ENCODE results near the gene BMP6. TPM values are rescaled to one million over a fixed set of nuclear protein-coding genes. Genes with fewer than 3 reads are reported as not detected.

BMP6 gene
- total RNA-seq, 4 donors from 2014 or later, result 1.8 to 7.4 (median 3.8) TPM

GRCh38 chr6:7761051-7761450 lies 35.2 kb downstream of the BMP6 start:
- Histone ChIP-seq H3K4me1 (peaks cover 3% of the 10 kb centered on the region), H3K36me3 (no peaks in the 10 kb centered on the region), H3K27me3 (peaks cover 28% of the 10 kb centered on the region), H3K9me3 (no peaks in the 10 kb centered on the region), H3K4me3 (no peak overlapping the region), H3K27ac (no peak overlapping the region)
- DNase-seq (ENCODE audit: low spot score in 2 of 2), result no peak
- 70% methylated on average over 3 of the region's 3 CpGs for WGBS
- TF ChIP-seq POLR2A (IDR thresholded peaks at IDR 0.05), result no peak
- TF ChIP-seq EP300 (IDR thresholded peaks at IDR 0.05), result no peak
- TF ChIP-seq POLR2AphosphoS5 (IDR thresholded peaks at IDR 0.05), result no peak
- TF ChIP-seq CTCF (IDR thresholded peaks at IDR 0.05), result no peak

GRCh38 chr6:7762760-7763159 lies 36.9 kb downstream of the BMP6 start:
- WGBS, result 86% methylated on average over 12 of the region's 12 CpGs

GRCh38 chr6:7763881-7764280 lies 38.0 kb downstream of the BMP6 start:
- Histone ChIP-seq H3K4me3 (no peak overlapping the region), H3K9me3 (no peaks in the 10 kb centered on the region), H3K27me3 (peaks cover 20% of the 10 kb centered on the region), H3K4me1 (no peaks in the 10 kb centered on the region), H3K27ac (no peak overlapping the region), H3K36me3 (no peaks in the 10 kb centered on the region)
- 67% methylated on average over 9 of the region's 9 CpGs for WGBS
- TF ChIP-seq EP300 (IDR thresholded peaks at IDR 0.05) (no peak), POLR2A (IDR thresholded peaks at IDR 0.05) (no peak), CTCF (IDR thresholded peaks at IDR 0.05) (no peak), POLR2AphosphoS5 (IDR thresholded peaks at IDR 0.05) (no peak)
- no peak for DNase-seq (ENCODE audit: low spot score in 2 of 2)

More at GRCh38 chr6:7762760-7763159, 36.9 kb downstream of the BMP6 start:
- no peak overlapping the region for H3K27ac ChIP-seq
- H3K4me3 ChIP-seq, result no peak overlapping the region
- H3K36me3 ChIP-seq, result no peaks in the 10 kb centered on the region
- peaks cover 28% of the 10 kb centered on the region for H3K27me3 ChIP-seq
- no peaks in the 10 kb centered on the region for H3K9me3 ChIP-seq
- DNase-seq (ENCODE audit: low spot score in 2 of 2), result no peak
- peaks cover 3% of the 10 kb centered on the region for H3K4me1 ChIP-seq
- no peak for TF ChIP-seq CTCF (IDR thresholded peaks at IDR 0.05)
- no peak for TF ChIP-seq POLR2A (IDR thresholded peaks at IDR 0.05)
- no peak for TF ChIP-seq POLR2AphosphoS5 (IDR thresholded peaks at IDR 0.05)
- no peak for TF ChIP-seq EP300 (IDR thresholded peaks at IDR 0.05)

GRCh38 chr6:7765575-7766325 lies 39.9 kb downstream of the BMP6 start:
- no peak for DNase-seq (ENCODE audit: low spot score in 2 of 2)
- 86% methylated on average over 10 of the region's 10 CpGs for WGBS
- TF ChIP-seq POLR2AphosphoS5 (IDR thresholded peaks at IDR 0.05) (no peak), CTCF (IDR thresholded peaks at IDR 0.05) (no peak), POLR2A (IDR thresholded peaks at IDR 0.05) (no peak), EP300 (IDR thresholded peaks at IDR 0.05) (no peak)

GRCh38 chr6:7769702-7770101 lies 43.8 kb downstream of the BMP6 start:
- Histone ChIP-seq H3K4me1 (no peaks in the 10 kb centered on the region), H3K9me3 (no peaks in the 10 kb centered on the region), H3K27ac (no peak overlapping the region), H3K4me3 (no peak overlapping the region), H3K36me3 (no peaks in the 10 kb centered on the region), H3K27me3 (peaks cover 5% of the 10 kb centered on the region)
- DNase-seq (ENCODE audit: low spot score in 2 of 2), result no peak
- TF ChIP-seq EP300 (IDR thresholded peaks at IDR 0.05) (no peak), POLR2AphosphoS5 (IDR thresholded peaks at IDR 0.05) (no peak), CTCF (IDR thresholded peaks at IDR 0.05) (no peak), POLR2A (IDR thresholded peaks at IDR 0.05) (no peak)
- 53% methylated on average over 3 of the region's 3 CpGs for WGBS

More at GRCh38 chr6:7765575-7766325, 39.9 kb downstream of the BMP6 start:
- H3K4me1 ChIP-seq, result no peaks in the 10 kb centered on the region
- no peak overlapping the region for H3K27ac ChIP-seq
- H3K27me3 ChIP-seq, result peaks cover 14% of the 10 kb centered on the region
- H3K4me3 ChIP-seq, result no peak overlapping the region
- H3K9me3 ChIP-seq, result no peaks in the 10 kb centered on the region
- H3K36me3 ChIP-seq, result no peaks in the 10 kb centered on the region
